Dermis blood vessel endothelial cell (primary cell): Measurements from ENCODE around the gene CCDC106. TPM values are rescaled to one million over a fixed set of nuclear protein-coding genes. Genes with fewer than 3 reads are reported as not detected.
A peak's percentile ranks its signal among the peaks of the same experiment; 100 is the strongest.

Source experiments
- DNase-seq: peaks from one replicate; pipeline ENCODE4 v3.0.0; 2010
- total RNA-seq: library from RNA; depleted of rRNA; stranded (reverse); fragments of >200 nt; gene quantifications from 2 replicates; pipeline ENCODE4 v1.2.3, GENCODE V29; 2014

CCDC106 gene
- total RNA-seq, 1 donor from 2014 or later: 7.8 TPM

DNA sequence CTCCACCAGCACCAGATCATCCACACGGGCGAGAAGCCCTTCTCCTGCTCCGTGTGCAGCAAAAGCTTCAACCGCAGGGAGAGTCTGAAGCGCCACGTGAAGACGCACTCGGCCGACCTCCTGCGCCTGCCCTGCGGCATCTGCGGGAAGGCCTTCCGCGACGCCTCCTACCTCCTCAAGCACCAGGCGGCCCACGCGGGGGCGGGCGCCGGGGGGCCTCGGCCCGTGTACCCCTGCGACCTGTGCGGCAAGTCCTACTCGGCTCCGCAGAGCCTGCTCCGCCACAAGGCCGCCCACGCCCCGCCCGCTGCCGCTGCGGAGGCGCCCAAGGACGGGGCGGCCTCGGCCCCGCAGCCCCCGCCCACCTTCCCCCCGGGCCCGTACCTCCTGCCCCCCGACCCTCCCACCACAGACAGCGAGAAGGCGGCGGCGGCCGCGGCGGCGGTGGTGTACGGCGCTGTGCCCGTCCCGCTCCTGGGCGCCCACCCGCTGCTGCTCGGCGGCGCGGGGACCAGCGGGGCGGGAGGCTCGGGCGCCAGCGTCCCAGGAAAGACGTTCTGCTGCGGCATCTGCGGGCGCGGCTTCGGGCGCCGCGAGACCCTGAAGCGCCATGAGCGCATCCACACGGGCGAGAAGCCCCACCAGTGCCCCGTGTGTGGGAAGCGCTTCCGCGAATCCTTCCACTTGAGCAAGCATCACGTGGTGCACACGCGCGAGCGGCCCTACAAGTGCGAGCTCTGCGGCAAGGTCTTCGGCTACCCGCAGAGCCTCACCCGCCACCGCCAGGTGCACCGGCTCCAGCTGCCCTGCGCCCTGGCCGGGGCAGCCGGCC is 33.1 kb upstream of the CCDC106 start:
- DNase-seq: no peak

DNA sequence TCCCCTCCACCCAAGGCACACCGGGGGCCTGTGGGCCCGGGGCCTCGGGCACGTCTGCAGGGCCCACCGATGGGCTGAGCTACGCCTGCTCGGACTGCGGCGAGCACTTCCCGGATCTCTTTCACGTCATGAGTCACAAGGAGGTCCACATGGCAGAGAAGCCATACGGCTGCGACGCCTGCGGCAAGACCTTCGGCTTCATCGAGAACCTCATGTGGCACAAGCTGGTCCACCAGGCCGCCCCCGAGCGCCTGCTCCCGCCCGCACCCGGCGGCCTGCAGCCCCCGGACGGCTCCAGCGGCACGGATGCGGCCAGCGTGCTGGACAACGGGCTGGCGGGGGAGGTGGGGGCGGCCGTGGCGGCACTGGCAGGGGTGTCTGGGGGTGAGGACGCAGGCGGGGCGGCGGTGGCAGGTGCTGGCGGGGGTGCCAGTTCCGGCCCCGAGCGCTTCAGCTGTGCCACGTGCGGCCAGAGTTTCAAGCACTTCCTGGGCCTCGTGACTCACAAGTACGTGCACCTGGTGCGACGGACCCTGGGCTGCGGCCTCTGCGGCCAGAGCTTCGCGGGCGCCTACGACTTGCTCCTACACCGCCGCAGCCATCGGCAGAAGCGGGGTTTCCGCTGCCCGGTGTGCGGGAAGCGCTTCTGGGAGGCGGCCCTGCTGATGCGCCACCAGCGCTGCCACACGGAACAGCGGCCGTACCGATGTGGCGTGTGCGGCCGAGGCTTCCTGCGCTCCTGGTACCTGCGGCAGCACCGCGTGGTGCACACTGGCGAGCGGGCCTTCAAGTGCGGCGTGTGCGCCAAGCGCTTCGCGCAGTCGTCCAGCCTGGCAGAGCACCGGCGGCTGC is 32.2 kb upstream of the CCDC106 start:
- no peak for DNase-seq

DNA sequence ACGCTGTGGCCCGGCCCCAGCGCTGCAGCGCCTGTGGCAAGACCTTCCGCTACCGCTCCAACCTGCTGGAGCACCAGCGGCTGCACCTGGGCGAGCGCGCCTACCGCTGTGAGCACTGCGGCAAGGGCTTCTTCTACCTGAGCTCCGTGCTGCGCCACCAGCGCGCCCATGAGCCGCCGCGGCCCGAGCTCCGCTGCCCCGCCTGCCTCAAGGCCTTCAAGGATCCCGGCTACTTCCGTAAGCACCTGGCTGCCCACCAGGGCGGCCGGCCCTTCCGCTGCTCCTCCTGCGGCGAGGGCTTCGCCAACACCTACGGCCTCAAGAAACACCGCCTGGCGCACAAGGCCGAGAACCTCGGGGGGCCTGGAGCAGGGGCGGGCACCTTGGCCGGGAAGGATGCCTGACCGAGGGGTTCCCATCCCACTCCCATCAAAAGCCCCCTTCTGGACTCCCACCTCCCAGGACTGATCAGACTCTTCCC is 31.6 kb upstream of the CCDC106 start:
- no peak for DNase-seq

DNA sequence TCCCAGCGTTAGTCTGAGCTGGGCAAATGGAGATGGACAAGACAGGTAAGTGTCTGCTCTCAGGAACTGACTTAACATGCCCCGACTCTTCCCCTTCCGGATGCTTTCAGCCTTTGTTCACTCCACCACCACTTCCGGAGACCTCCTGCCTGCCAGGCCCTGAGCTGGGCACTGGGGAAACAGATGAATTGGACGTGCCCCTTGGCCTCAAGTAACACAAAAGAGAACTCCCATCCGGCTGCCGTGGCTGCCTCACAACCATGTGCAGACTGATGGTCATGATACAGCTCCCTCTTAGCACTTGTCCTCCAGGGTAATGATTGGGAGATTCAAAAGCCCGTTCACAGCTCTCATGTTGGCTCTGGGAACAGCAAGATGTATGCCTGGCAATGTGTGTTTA is 30.6 kb upstream of the CCDC106 start:
- DNase-seq: peak; percentile 52

DNA sequence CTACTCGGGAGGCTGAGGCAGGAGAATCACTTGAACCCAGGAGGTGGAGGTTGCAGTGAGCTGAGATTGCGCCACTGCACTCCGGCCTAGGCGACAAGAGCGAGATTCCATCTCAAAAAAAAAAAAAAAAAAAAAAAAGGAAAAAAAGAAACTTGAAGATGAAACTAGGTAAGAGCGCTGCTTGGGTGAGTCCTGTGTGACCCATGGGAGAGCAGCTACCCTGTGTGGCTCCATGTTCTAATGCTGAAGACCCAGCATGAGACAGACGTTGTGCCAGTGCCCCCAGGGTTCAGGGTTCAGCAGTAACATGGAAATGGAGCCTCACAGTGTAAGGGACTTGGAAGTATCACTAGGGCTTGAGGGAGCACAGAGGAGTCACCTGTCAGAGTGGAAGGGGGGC is 29.6 kb upstream of the CCDC106 start:
- DNase-seq: no peak

DNA sequence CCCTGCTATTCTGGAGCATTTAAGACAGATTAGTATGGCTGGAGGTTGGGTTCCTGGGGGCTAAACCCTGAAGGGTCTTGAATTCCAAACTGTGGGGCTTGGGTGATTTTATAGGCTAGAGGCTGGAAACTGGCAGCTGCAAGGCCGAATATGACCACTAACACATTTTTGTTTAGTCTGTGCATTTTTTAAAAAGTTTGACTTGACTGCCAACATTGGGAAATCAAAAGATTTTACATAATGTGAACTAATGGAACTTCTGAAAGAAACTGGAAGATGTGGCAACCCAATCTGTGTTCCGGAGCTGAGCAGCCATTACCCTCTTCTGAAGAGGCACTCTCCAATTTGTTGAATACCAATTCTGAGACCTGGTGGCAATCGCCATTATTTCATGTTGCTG is 28.7 kb upstream of the CCDC106 start:
- no peak for DNase-seq

DNA sequence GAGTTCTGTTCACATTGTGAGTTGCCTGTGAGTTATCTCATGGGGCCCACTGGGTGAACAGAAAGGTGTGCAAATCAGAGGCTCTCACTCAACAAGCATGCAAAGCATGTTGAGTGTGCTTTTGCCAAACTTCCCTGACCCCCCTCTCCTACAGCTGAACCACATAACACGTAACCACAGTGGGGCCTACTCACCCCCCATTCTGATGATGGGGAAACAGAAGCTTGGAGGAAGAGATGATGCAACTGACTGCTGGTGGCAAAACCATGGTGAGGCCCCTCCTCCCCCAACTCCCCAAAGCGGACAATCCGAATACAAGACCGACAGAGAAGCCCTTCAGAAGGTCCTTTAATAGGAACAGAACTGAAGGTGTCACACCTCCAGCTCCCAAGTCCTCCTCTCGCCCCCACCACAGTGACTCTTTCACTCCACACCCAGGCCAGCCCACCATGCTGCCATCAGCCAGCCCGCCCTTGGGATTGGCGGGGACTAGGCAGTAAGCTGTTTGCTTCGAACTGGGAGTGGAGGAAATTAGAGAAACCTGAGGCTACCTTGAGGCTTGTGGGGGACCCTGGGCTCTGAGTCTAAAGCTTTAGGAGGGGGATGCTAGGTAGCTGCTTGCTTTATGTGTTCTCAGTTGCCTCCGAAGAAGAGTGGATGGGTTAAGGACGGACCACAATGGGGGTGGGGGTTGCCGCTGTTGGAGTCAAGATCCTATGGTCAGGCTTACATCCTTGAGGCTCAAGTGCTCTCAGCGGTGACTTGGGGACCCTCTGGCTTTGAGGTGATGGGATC is 27.4 kb upstream of the CCDC106 start:
- no peak for DNase-seq

DNA sequence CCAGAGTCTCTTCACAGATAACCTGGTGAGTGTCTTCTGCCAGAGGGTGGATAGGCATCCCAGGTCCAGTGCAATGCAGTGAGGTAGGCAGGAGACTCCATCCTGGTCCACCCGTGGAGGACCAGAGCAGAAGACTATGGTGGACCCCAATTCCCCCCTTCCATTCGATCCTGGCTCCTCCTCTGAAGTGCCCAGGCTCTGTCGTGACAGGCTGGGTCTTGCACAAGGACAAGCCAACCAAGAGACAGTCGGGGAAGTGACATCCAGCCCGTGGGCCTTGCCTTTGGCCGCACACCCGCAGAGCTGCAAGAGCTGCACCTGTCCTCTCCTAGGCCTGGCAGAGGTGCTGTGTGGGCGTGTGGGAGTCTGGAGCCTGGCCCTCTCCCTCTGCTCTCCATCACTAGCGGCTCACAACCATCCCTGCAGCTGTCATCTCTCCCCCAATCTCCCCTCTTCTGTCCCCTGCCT is 26.8 kb upstream of the CCDC106 start:
- no peak for DNase-seq

DNA sequence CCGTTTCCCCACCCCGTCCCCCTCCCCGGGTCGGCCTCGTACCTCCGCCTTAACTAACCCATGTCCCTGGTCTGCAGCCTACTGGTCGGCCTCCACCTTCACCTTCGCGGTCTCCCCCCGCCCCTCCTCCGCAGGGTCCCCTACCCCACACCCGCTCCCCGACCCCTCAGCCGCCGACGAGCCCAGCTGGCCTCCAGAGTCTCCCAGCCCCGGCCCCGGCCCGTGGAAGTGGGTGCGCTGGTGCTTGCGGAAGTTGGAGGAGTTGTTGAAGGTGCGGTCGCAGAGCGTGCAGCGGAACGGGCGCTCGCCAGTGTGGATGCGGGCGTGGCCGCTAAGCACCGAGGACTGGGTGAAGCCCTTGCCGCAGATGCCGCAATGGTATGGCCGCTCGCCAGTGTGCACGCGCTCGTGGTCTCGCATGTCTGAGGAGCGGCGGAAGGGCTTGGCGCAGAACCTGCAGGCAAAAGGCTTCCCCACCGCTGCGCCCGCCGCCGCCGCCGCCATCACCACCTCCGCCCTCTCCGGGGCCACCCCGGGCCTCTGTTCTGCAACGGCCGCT is 26.3 kb upstream of the CCDC106 start:
- DNase-seq: no peak

DNA sequence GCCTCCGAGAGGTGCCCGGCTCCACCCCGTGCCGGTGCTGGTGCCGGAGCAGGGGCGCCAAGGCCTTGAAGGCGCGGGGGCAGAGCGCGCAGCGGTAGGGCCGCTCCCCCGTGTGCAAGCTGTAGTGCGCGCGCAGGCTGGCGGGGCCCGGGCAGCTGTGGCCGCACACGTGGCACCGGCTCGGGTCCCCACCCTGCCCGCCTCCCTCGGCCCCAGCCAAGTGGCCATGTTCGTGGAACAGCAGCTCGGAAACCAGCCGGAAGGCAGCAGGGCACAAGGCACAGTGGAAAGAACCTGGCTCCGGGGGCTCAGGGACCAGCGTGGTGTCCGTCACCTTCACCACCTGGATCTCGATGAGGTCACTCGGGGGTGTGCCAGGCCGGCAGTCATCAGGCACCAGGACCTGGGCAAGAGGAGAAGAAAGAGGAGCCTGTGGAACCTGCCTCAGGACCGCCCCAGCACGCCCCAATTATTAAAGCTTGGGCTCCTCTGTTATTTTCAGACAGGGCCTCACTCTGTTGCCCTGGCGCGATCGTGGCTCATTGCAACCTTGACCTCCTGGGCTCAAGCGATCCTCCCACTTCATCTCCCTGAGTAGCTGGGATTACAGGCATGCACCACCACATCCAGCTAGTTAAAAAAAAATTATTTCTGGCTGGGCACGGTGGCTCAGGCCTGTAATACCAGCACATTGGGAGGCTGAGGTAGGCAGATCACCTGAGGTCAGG is 25.6 kb upstream of the CCDC106 start:
- no peak for DNase-seq

DNA sequence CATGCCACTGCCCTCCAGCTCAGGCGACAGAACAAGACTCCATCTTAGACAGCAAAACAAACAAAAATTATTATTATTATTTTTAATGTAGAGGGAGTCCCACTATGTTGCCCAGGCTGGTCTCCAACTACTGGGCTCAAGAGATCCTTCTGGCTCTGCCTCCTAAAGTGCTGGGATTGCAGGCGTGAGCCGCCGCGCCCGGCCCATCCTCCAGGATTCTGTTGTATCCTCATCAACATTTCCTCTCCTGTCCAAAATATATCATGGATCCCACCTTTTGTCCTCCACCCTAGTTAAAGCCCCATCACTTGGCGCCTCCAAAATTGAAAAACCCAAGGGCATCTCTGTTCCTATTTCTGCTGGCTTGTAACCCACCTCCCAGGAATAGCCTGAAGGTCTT is 24.9 kb upstream of the CCDC106 start:
- no peak for DNase-seq

DNA sequence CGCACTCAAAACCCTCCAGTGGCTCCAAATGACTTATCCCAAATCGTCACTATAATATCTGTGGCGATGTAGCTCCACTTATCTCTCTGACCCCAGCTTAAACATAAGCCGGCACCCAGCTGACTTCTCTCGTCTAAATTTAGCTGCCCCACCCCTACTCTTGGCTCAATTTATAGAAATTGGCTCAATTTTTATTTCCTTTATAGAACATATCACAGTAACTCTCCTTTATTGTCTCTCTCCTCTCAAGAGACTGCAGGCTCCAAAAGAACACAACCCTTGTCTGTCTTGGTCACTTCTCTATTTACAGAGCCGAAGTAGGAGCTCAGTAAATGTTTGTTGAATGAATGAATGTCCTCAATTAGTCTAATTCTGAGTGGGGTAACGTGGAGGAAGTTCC is 24.5 kb upstream of the CCDC106 start:
- DNase-seq: no peak

DNA sequence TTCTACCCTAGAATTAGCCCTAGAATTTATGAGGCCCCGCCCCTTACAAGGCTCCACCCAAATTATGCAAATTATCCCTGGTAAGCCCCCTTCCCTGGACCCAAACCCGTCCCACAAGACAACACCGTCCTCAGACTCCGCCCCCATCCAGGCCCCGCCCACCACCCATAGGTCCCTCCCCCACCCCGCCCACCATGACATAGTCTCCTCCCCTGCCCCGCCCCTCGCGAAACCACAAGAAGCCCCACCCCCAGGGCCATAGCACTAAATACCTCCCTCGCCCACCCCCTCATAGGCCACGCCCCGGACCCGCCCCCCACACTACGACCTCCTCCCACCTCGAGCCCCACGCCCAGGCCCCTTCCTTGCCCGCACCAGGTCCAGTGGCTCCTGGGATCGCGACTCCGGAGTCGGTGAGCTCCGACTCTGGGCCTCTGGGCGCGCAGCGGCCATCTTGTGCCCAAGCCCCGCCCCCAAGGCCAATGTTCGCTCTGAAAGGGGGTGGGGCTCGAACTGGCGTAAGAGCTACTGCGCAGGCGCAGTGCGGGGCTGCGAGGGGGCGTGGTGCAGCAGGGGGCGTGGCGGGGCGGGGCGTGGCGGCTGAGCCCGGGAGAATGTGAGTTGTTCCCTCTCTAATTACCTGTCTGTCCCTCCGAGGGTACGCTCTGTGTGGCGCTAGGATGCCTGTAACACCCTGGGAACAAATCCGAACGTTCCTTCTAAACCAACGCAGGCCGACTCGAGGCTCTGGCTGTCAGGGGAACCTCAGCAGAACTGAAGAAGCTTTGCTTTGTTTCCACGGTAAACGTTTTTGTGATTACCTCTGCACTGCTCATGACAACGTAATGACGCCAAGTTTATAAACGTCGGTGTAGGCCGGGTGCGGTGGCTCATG is 23.7 kb upstream of the CCDC106 start, which contains the start of gene ZNF784:
Gene ZNF784, minus strand, starts transcription at position 458 of the 895 bp plus-strand sequence. Its CDS starts 5 bp downstream, at position 453.
- DNase-seq: peak; percentile 96

DNA sequence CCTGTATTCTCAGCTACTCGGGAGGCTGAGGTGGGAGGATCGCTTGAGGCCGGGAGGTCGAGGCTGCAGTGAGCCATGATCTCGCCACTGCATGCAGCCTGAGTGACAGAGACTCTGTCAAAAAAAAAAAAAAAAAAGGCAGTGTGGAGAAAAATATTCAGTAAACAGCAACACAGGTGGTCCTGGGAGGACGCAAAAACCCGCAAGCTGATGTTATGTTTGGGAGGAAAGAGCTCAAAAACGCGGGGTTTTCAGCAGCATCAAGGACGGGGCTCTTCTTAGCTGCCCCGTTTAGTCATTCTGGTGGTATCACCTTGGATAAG is 23.0 kb upstream of the CCDC106 start:
- no peak for DNase-seq

DNA sequence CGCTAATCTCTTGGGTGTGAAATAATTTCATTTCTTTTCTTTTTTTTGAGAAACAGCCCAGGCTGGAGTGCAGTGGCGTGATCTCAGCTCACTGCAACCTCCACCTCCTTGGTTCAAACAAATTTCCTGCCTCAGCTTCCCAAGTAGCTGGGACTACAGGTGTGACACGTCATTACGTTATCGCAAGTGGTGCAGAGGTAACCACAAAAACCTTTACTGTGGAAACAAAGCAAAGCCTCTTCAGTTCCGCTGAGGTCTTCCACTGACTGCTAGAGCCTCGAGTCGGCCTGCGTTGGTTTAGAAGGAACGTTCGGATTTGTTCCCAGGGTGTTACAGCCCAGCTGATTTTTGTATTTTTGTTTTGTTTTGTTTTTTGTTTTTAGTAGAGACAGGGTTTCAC is 21.7 kb upstream of the CCDC106 start:
- DNase-seq: no peak

DNA sequence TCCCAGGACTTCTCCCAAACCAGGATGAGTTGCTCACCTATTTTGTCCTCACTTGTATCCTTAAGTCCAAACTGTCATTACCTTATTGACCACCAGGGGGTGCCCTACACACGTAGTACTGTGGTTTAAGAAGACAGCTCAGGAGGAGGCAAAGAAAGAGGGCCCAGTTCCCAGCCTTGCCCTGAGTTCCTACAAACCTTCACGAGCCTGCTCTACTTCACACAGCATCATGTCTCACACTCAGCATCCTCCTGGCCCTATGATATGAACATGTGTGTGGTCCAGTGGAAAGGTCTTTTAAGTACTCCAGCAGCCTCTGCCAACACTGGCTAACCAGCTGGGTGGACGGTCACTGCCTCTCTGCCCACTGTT is 15.6 kb upstream of the CCDC106 start:
- peak; percentile 99 for DNase-seq

DNA sequence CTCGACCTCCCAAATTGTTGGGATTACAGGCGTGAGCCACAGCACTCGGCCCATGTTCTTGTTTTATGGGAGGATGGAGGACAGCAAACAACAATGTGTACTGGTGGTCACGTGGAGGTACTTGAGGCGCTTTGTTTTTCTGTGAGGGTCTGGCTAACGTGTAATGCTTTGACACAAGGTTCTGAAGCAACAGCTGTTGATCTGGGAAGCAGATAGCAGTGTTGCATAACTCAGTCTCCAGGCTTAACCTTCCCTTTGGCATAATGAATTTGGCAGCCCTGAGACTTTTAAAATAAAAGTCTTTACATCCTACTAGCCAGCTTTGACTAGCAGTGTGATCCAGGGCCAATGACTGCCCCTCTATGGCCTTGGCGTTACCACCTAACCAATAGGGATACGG is 14.2 kb upstream of the CCDC106 start:
- no peak for DNase-seq

DNA sequence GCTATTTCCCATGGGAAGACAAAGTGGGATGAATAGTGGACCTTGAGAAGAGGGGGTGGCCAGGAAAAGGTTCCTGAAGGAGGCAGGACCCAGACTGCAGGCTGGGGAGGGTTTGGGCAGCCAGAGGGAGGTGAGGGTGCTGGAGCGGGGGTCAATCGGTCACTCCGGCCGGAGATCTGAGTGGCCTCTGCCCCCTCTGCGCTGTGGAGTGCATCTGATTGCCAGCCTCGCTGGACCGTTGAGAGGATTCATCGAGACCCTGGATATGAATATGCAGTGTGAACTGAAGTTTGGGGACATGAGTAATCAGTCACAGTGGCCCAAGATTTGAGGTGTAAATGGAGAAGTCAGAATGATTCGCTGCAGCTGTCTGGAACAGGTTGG is 12.7 kb upstream of the CCDC106 start:
- DNase-seq: no peak

DNA sequence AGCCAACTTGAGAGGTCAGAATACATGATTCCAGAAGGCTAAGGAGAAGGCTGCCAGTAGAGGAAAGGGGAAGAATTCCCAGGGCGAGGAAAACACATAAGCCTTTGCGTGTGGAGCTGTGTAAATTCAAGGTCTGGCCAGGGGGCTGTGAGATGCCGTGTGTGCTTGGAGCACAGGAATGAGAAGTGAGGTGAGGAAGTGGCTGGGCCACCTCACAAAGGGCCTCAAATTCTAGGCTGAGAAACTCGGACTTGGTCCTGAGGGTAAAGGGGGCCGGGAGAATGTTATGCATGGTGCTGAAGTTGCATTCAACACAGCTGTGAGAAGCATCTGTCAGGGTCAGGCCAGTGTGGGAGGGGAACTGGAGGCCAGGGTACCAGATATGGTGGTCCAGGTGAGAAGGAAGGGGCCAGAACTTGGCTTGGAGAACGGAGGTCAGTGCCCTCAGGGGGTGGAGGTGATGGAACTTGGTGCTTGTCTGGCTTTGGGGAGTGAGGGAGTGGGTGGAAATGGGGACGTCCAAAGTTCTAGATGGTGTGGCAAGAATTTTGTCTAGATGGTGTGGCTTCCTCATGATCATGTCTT is 12.1 kb upstream of the CCDC106 start:
- no peak for DNase-seq

DNA sequence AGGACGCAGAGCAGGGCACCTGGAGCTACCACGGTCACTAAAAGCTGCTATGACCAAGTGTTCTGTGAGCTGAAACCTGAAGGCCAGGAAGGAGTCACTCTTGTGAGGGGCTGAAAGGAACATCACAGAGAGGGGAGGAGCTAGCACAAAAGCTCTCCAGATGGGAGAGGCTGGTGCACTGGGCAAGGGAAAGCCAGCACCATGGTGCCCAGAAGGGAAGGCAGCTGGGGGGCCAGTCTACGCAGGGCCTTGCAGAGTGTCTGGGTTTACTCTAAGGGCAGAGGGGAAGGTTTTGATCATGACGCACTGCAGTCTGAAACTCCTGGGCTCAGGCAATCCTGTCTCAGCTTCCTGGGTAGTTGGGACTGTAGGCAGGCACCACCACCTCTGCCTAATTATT is 11.3 kb upstream of the CCDC106 start:
- DNase-seq: no peak
